Stromal cell of bone marrow (primary cell): ENCODE results near the gene MYO15A.

Experiments
- DNase-seq: peaks from one replicate; pipeline ENCODE4 v3.0.0-alpha.2; 2012; ENCODE audit warnings: low read depth

MYO15A gene

GRCh38 chr17:18136357-18136756, 27.8 kb downstream of the MYO15A start:
- no peak for DNase-seq

GRCh38 chr17:18138065-18138749, 29.7 kb downstream of the MYO15A start:
- DNase-seq: no peak

- DNase-seq: no peak
Measured at GRCh38 chr17:18139092-18139491, 30.5 kb downstream of the MYO15A start.

- DNase-seq: no peak
Measured at GRCh38 chr17:18139498-18139897, 30.9 kb downstream of the MYO15A start.

GRCh38 chr17:18139949-18140348, 31.4 kb downstream of the MYO15A start:
- DNase-seq: no peak

GRCh38 chr17:18140648-18141047, 32.1 kb downstream of the MYO15A start:
- no peak for DNase-seq

GRCh38 chr17:18141210-18141803, 32.8 kb downstream of the MYO15A start:
- no peak for DNase-seq

- no peak for DNase-seq
Measured at GRCh38 chr17:18142417-18142816, 33.9 kb downstream of the MYO15A start.

GRCh38 chr17:18143044-18143936, 34.7 kb downstream of the MYO15A start:
- no peak for DNase-seq

- DNase-seq: no peak
Measured at GRCh38 chr17:18144261-18144660, 35.7 kb downstream of the MYO15A start.

GRCh38 chr17:18144855-18145254, 36.3 kb downstream of the MYO15A start:
- no peak for DNase-seq

GRCh38 chr17:18145811-18146210, 37.3 kb downstream of the MYO15A start:
- DNase-seq: no peak

GRCh38 chr17:18146259-18146658, 37.7 kb downstream of the MYO15A start:
- no peak for DNase-seq

GRCh38 chr17:18146980-18147379, 38.4 kb downstream of the MYO15A start:
- DNase-seq: no peak

GRCh38 chr17:18148586-18148985, 40.0 kb downstream of the MYO15A start:
- DNase-seq: no peak

- no peak for DNase-seq
Measured at GRCh38 chr17:18151290-18151689, 42.7 kb downstream of the MYO15A start.

- no peak for DNase-seq
Measured at GRCh38 chr17:18155179-18155578, 46.6 kb downstream of the MYO15A start.

- DNase-seq: no peak
Measured at GRCh38 chr17:18156171-18156975, 47.8 kb downstream of the MYO15A start.

GRCh38 chr17:18156976-18157280, 48.4 kb downstream of the MYO15A start:
- DNase-seq: no peak

GRCh38 chr17:18157354-18157985, 48.9 kb downstream of the MYO15A start:
- DNase-seq: no peak

- DNase-seq: peak; percentile 61
Measured at GRCh38 chr17:18158022-18158600, 49.6 kb downstream of the MYO15A start.
